Mesenchymal stem cell (in vitro differentiated cells and primary cell): ENCODE measurements around the gene PLXNA2.

Experiments
- DNase-seq: peaks from one replicate; pipeline ENCODE4 v3.0.0-alpha.2; 2013
- H2AFZ ChIP-seq: one replicate; pipeline ENCODE4 v1.6.1; 2013; ENCODE audit warnings: low read depth, mild to moderate bottlenecking, control low read depth, inconsistent platforms, low read length, moderate library complexity
- H2AK5ac ChIP-seq: 2 replicates; pipeline ENCODE4 v1.6.1; 2013; ENCODE audit warnings: low read length, moderate library complexity, mild to moderate bottlenecking, inconsistent platforms; ENCODE audit not compliant: severe bottlenecking
- H2BK120ac ChIP-seq: one replicate; pipeline ENCODE4 v1.6.1; 2013; ENCODE audit warnings: low read depth, mild to moderate bottlenecking, inconsistent platforms, low read length, moderate library complexity
- H2BK12ac ChIP-seq, 2 experiments: one replicate each; pipeline ENCODE4 v1.6.1; 2013; ENCODE audit warnings: inconsistent platforms in 2 of 2, low read length in 2 of 2, mild to moderate bottlenecking in 2 of 2, moderate library complexity in 2 of 2, control low read depth in 1 of 2
- H2BK15ac ChIP-seq: one replicate; pipeline ENCODE4 v1.6.1; 2013; ENCODE audit warnings: mild to moderate bottlenecking, low read depth, inconsistent platforms; ENCODE audit not compliant: poor library complexity, severe bottlenecking
- H2BK5ac ChIP-seq: 2 replicates; pipeline ENCODE4 v1.6.1; 2013; ENCODE audit warnings: low read depth, mild to moderate bottlenecking, low read length, control low read depth, inconsistent platforms; ENCODE audit not compliant: poor library complexity, severe bottlenecking
- H3K14ac ChIP-seq, 2 experiments: one replicate each; pipeline ENCODE4 v1.6.1; 2013; ENCODE audit warnings: inconsistent platforms in 2 of 2, low read length in 2 of 2, control low read depth in 1 of 2, mild to moderate bottlenecking in 1 of 2, moderate library complexity in 1 of 2
- H3K18ac ChIP-seq, 2 experiments: one replicate each; pipeline ENCODE4 v1.6.1; 2013; ENCODE audit warnings: inconsistent platforms in 2 of 2, low read length in 2 of 2, control low read depth in 1 of 2, low read depth in 1 of 2, mild to moderate bottlenecking in 1 of 2
- H3K23ac ChIP-seq, 2 experiments: one replicate each; pipeline ENCODE4 v1.6.1; 2013; ENCODE audit warnings: inconsistent platforms in 2 of 2, low read length in 2 of 2, mild to moderate bottlenecking in 2 of 2, moderate library complexity in 2 of 2, control low read depth in 1 of 2
- H3K27ac ChIP-seq: 2 replicates; pipeline ENCODE4 v1.5.1; 2013; ENCODE audit warnings: mild to moderate bottlenecking, moderate library complexity, low read length, control low read depth, inconsistent platforms; ENCODE audit not compliant: poor library complexity, severe bottlenecking
- H3K27me3 ChIP-seq, 2 experiments: 2 replicates each; pipeline versions ENCODE4 v1.6.1 to v1.7.0; 2013; ENCODE audit warnings: low read length in 2 of 2, mild to moderate bottlenecking in 2 of 2, moderate library complexity in 2 of 2, control low read depth in 1 of 2, inconsistent platforms in 1 of 2; ENCODE audit not compliant: control insufficient read depth in 1 of 2, insufficient read depth in 1 of 2
- H3K36me3 ChIP-seq, 2 experiments: 2 replicates each; pipeline versions ENCODE4 v1.6.1 to v1.7.0; 2013; ENCODE audit warnings: low read length in 2 of 2, control low read depth in 1 of 2, inconsistent platforms in 1 of 2, low read depth in 1 of 2, mild to moderate bottlenecking in 1 of 2; ENCODE audit not compliant: insufficient read depth in 2 of 2, control insufficient read depth in 1 of 2
- H3K4ac ChIP-seq, 2 experiments: one replicate each; pipeline ENCODE4 v1.6.1; 2013; ENCODE audit warnings: inconsistent platforms in 2 of 2, low read length in 2 of 2, mild to moderate bottlenecking in 2 of 2, moderate library complexity in 2 of 2, control low read depth in 1 of 2, low read depth in 1 of 2
- H3K4me1 ChIP-seq: 2 replicates; pipeline ENCODE4 v1.6.1; 2013; ENCODE audit warnings: low read depth, low read length, control low read depth; ENCODE audit not compliant: control insufficient read depth, insufficient read depth
- H3K4me2 ChIP-seq: 2 replicates; pipeline ENCODE4 v1.6.1; 2013; ENCODE audit warnings: low read length, mild to moderate bottlenecking, inconsistent platforms; ENCODE audit not compliant: poor library complexity, severe bottlenecking
- H3K4me3 ChIP-seq, 2 experiments: 2 replicates each; pipeline versions ENCODE4 v1.5.1 to v1.7.0; 2013; ENCODE audit warnings: low read length in 2 of 2, mild to moderate bottlenecking in 2 of 2, control low read depth in 1 of 2, low read depth in 1 of 2; ENCODE audit not compliant: insufficient read depth in 1 of 2
- H3K79me1 ChIP-seq: replicated peaks from 2 replicates; pipeline ENCODE4 v1.6.1; 2013; ENCODE audit warnings: mild to moderate bottlenecking, control low read depth, low read length, inconsistent platforms; ENCODE audit not compliant: poor library complexity, severe bottlenecking
- H3K9ac ChIP-seq: 2 replicates; pipeline ENCODE4 v1.7.0; 2013; ENCODE audit warnings: mild to moderate bottlenecking, low read length, moderate library complexity
- H3K9me3 ChIP-seq: 2 replicates; pipeline ENCODE4 v1.7.0; 2013; ENCODE audit warnings: mild to moderate bottlenecking, low read length; ENCODE audit not compliant: control insufficient read depth
- H4K8ac ChIP-seq: one replicate; pipeline ENCODE4 v1.6.1; 2013; ENCODE audit warnings: inconsistent platforms, mild to moderate bottlenecking, low read length, moderate library complexity
- H4K91ac ChIP-seq: one replicate; pipeline ENCODE4 v1.6.1; 2013; ENCODE audit warnings: mild to moderate bottlenecking, low read length, inconsistent platforms
- WGBS: methylation state at CpG from one replicate; pipeline ENCODE4 v1.1.7; 2013; ENCODE audit warnings: mixed read lengths; 5-methylcytosine and 5-hydroxymethylcytosine counted together

The PLXNA2 gene

GRCh38 chr1:208145167-208145566 lies 99.0 kb downstream of the PLXNA2 start:
- WGBS, result 75% methylated on average over 3 of the region's 3 CpGs

GRCh38 chr1:208142590-208143382 lies 101.4 kb downstream of the PLXNA2 start:
- Histone ChIP-seq H3K27me3 (no peaks in the 10 kb centered on the region), H3K79me1 (no peaks in the 10 kb centered on the region), H3K23ac (no peak overlapping the region), H2BK15ac (no peak overlapping the region), H4K91ac (no peak overlapping the region), H3K4me3 (no peak overlapping the region), H2AK5ac (no peak overlapping the region), H3K4me1 (peaks cover 5% of the 10 kb centered on the region), H2BK5ac (no peak overlapping the region), H3K9ac (no peak overlapping the region), H3K4ac (no peak overlapping the region), H3K27ac (no peak overlapping the region), H3K36me3 (no peaks in the 10 kb centered on the region), H3K18ac (peak overlapping the region in 1 of 2 experiments; percentile 25), H2BK120ac (peak overlapping the region; percentile 42), H3K4me2 (no peak overlapping the region), H3K14ac (no peak overlapping the region), H3K9me3 (no peaks in the 10 kb centered on the region), H2BK12ac (peak overlapping the region in 1 of 2 experiments; percentile 28), H4K8ac (no peak overlapping the region), H2AFZ (no peak overlapping the region)
- WGBS, result 75% methylated on average over 5 of the region's 5 CpGs
- no peak for DNase-seq

More at GRCh38 chr1:208145167-208145566, 99.0 kb downstream of the PLXNA2 start:
- no peak overlapping the region for H3K14ac ChIP-seq
- H3K4me2 ChIP-seq, result no peak overlapping the region
- no peak overlapping the region for H3K23ac ChIP-seq
- H2BK15ac ChIP-seq, result no peak overlapping the region
- H2BK5ac ChIP-seq, result no peak overlapping the region
- no peak overlapping the region for H2BK12ac ChIP-seq
- H4K91ac ChIP-seq, result peak overlapping the region; percentile 53
- H3K18ac ChIP-seq, result no peak overlapping the region
- H4K8ac ChIP-seq, result no peak overlapping the region
- no peak overlapping the region for H2AFZ ChIP-seq
- H3K4me1 ChIP-seq, result peaks cover 10% of the 10 kb centered on the region
- H2BK120ac ChIP-seq, result no peak overlapping the region
- H3K4me3 ChIP-seq, result no peak overlapping the region
- no peaks in the 10 kb centered on the region for H3K9me3 ChIP-seq
- H3K27me3 ChIP-seq, result no peaks in the 10 kb centered on the region
- H3K79me1 ChIP-seq, result no peaks in the 10 kb centered on the region
- DNase-seq, result no peak
- no peak overlapping the region for H2AK5ac ChIP-seq
- H3K27ac ChIP-seq, result no peak overlapping the region
- no peak overlapping the region for H3K9ac ChIP-seq
- H3K4ac ChIP-seq, result no peak overlapping the region
- no peaks in the 10 kb centered on the region for H3K36me3 ChIP-seq

- peak; percentile 33 for DNase-seq
- Histone ChIP-seq H3K4ac (no peak overlapping the region), H2BK15ac (no peak overlapping the region), H4K8ac (no peak overlapping the region), H2BK120ac (peak overlapping the region; percentile 42), H3K4me1 (peaks cover 5% of the 10 kb centered on the region), H3K9me3 (no peaks in the 10 kb centered on the region), H3K4me3 (no peak overlapping the region), H3K4me2 (peak overlapping the region; percentile 23), H3K36me3 (no peaks in the 10 kb centered on the region), H3K18ac (no peak overlapping the region), H3K23ac (no peak overlapping the region), H2BK12ac (peak overlapping the region in 1 of 2 experiments; percentile 55), H2AFZ (no peak overlapping the region), H2BK5ac (no peak overlapping the region), H4K91ac (peak overlapping the region; percentile 9), H3K27me3 (no peaks in the 10 kb centered on the region), H3K27ac (no peak overlapping the region), H3K14ac (no peak overlapping the region), H3K79me1 (no peaks in the 10 kb centered on the region), H2AK5ac (no peak overlapping the region), H3K9ac (no peak overlapping the region)
- WGBS, result 35% methylated on average over 5 of the region's 5 CpGs
These were observed 102.5 kb downstream of the PLXNA2 start for GRCh38 chr1:208141610-208142192.

- H3K36me3 ChIP-seq, result no peaks in the 10 kb centered on the region
- H3K18ac ChIP-seq, result no peak overlapping the region
- H2AFZ ChIP-seq, result no peak overlapping the region
- no peak overlapping the region for H3K4me3 ChIP-seq
- H3K14ac ChIP-seq, result no peak overlapping the region
- no peak for DNase-seq
- no peak overlapping the region for H2AK5ac ChIP-seq
- no peak overlapping the region for H2BK5ac ChIP-seq
- H3K27ac ChIP-seq, result no peak overlapping the region
- no peaks in the 10 kb centered on the region for H3K9me3 ChIP-seq
- WGBS, result 61% methylated on average over 3 of the region's 3 CpGs
- H3K9ac ChIP-seq, result no peak overlapping the region
- H3K4me1 ChIP-seq, result peaks cover 7% of the 10 kb centered on the region
- no peak overlapping the region for H2BK12ac ChIP-seq
- no peak overlapping the region for H3K23ac ChIP-seq
- H3K4me2 ChIP-seq, result no peak overlapping the region
- no peak overlapping the region for H3K4ac ChIP-seq
- H3K27me3 ChIP-seq, result no peaks in the 10 kb centered on the region
- no peak overlapping the region for H2BK15ac ChIP-seq
- no peaks in the 10 kb centered on the region for H3K79me1 ChIP-seq
- H2BK120ac ChIP-seq, result no peak overlapping the region
- H4K8ac ChIP-seq, result no peak overlapping the region
- H4K91ac ChIP-seq, result no peak overlapping the region
These were observed 104.6 kb downstream of the PLXNA2 start for GRCh38 chr1:208139434-208140045.
